Measurements from ENCODE around the gene SEZ6L. TPM values are rescaled to one million over a fixed set of nuclear protein-coding genes. Genes with fewer than 3 reads are reported as not detected.

SEZ6L gene
- polyA plus RNA-seq, 1 donor (not counting 4 experiments of a cell fraction or from before 2014, with no cell fraction given), result not detected

GRCh38 chr22:26124991-26125725 lies 44.1 kb upstream of the SEZ6L start:
- no peaks in the 10 kb centered on the region for H3K79me2 ChIP-seq (ENCODE audit: control insufficient read depth, insufficient read depth, low read length)
- TF ChIP-seq EZH2 (IDR thresholded peaks at IDR 0.05; ENCODE audit: low read length) (no peak), CTCF (optimal IDR thresholded peaks at IDR 0.05 in 1 of 3, IDR thresholded peaks at IDR 0.05 in 1 of 3, conservative IDR thresholded peaks at IDR 0.05 in 1 of 3; ENCODE audit: extremely low read depth in 1 of 3, insufficient read depth in 2 of 3, low read length in 3 of 3) (no peak)
- no peak overlapping the region for H2AFZ ChIP-seq (ENCODE audit: control insufficient read depth, low read length)
- H3K4me1 ChIP-seq (ENCODE audit: control insufficient read depth, extremely low read depth, insufficient read depth, low read length), result no peaks in the 10 kb centered on the region
- H3K27me3 ChIP-seq (ENCODE audit: control insufficient read depth, extremely low read depth, insufficient read depth, low read length), result no peaks in the 10 kb centered on the region
- H3K9me1 ChIP-seq (ENCODE audit: control insufficient read depth, extremely low read depth, insufficient read depth, low read length), result no peaks in the 10 kb centered on the region
- no peaks in the 10 kb centered on the region for H3K9me3 ChIP-seq (ENCODE audit: control insufficient read depth, low read depth, low read length)
- H3K36me3 ChIP-seq (ENCODE audit: control insufficient read depth in 2 of 2, extremely low read depth in 1 of 2, insufficient read depth in 2 of 2, low read length in 2 of 2), result no peaks in the 10 kb centered on the region
- H3K27ac ChIP-seq (ENCODE audit: control insufficient read depth, insufficient read depth, low read length), result no peak overlapping the region
- FAIRE-seq, result no peak
- no peak overlapping the region for H3K9ac ChIP-seq (ENCODE audit: control insufficient read depth, extremely low read depth, insufficient read depth, low read length)
- no peak for DNase-seq (ENCODE audit: low read depth, low spot score)
- H3K4me3 ChIP-seq (ENCODE audit: control insufficient read depth in 2 of 3, extremely low read depth in 1 of 3, insufficient read depth in 2 of 3, low read depth in 1 of 3, low read length in 3 of 3), result no peak overlapping the region
- H3K4me2 ChIP-seq (ENCODE audit: control insufficient read depth, extremely low read depth, insufficient read depth, low read depth, low read length), result no peak overlapping the region
- dilution Hi-C loops (cut with MboI; ENCODE audit: extremely low pct_ligation_motif_present, low sequenced_read_pairs), result no loop called here
- H4K20me1 ChIP-seq (ENCODE audit: control insufficient read depth, extremely low read depth, insufficient read depth, low read length), result no peaks in the 10 kb centered on the region

- no peaks in the 10 kb centered on the region for H3K4me1 ChIP-seq (ENCODE audit: control insufficient read depth, extremely low read depth, insufficient read depth, low read length)
- H3K36me3 ChIP-seq (ENCODE audit: control insufficient read depth in 2 of 2, extremely low read depth in 1 of 2, insufficient read depth in 2 of 2, low read length in 2 of 2), result no peaks in the 10 kb centered on the region
- TF ChIP-seq CTCF (optimal IDR thresholded peaks at IDR 0.05 in 1 of 3, IDR thresholded peaks at IDR 0.05 in 1 of 3, conservative IDR thresholded peaks at IDR 0.05 in 1 of 3; ENCODE audit: extremely low read depth in 1 of 3, insufficient read depth in 2 of 3, low read length in 3 of 3) (no peak), EZH2 (IDR thresholded peaks at IDR 0.05; ENCODE audit: low read length) (no peak)
- H3K27ac ChIP-seq (ENCODE audit: control insufficient read depth, insufficient read depth, low read length), result no peak overlapping the region
- no peaks in the 10 kb centered on the region for H3K9me3 ChIP-seq (ENCODE audit: control insufficient read depth, low read depth, low read length)
- H3K9ac ChIP-seq (ENCODE audit: control insufficient read depth, extremely low read depth, insufficient read depth, low read length), result no peak overlapping the region
- no peaks in the 10 kb centered on the region for H4K20me1 ChIP-seq (ENCODE audit: control insufficient read depth, extremely low read depth, insufficient read depth, low read length)
- no peaks in the 10 kb centered on the region for H3K79me2 ChIP-seq (ENCODE audit: control insufficient read depth, insufficient read depth, low read length)
- no peaks in the 10 kb centered on the region for H3K9me1 ChIP-seq (ENCODE audit: control insufficient read depth, extremely low read depth, insufficient read depth, low read length)
- no peaks in the 10 kb centered on the region for H3K27me3 ChIP-seq (ENCODE audit: control insufficient read depth, extremely low read depth, insufficient read depth, low read length)
- H2AFZ ChIP-seq (ENCODE audit: control insufficient read depth, low read length), result no peak overlapping the region
- FAIRE-seq (no peak), DNase-seq (ENCODE audit: low read depth, low spot score) (no peak)
- dilution Hi-C loops (cut with MboI; ENCODE audit: extremely low pct_ligation_motif_present, low sequenced_read_pairs), result no loop called here
- H3K4me2 ChIP-seq (ENCODE audit: control insufficient read depth, extremely low read depth, insufficient read depth, low read depth, low read length), result no peak overlapping the region
- no peak overlapping the region for H3K4me3 ChIP-seq (ENCODE audit: control insufficient read depth in 2 of 3, extremely low read depth in 1 of 3, insufficient read depth in 2 of 3, low read depth in 1 of 3, low read length in 3 of 3)
Observed at GRCh38 chr22:26127126-26127525, 42.1 kb upstream of the SEZ6L start.
